Tibial artery (tissue), 4 donors: ENCODE measurements around the gene TEDC2.
A peak's percentile ranks its signal among the peaks of the same experiment; 100 is the strongest.

Source experiments
- DNase-seq, 2 donors: peaks; one replicate each; pipeline ENCODE4 v3.0.0-alpha.2; 2019
- H3K27ac ChIP-seq, 2 donors: fragments of 200-600 bp; sonication (generic) in 1 of 2; 1 replicate in 1 of 2; 2 replicates in 1 of 2; pipeline ENCODE4 v1.5.1; 2018 to 2019; ENCODE audit warnings: mild to moderate bottlenecking in 1 of 2
- H3K27me3 ChIP-seq, 2 donors: fragments of 200-600 bp; sonication (generic) in 1 of 2; one replicate each; pipeline versions ENCODE4 v1.5.1 to v1.6.0; 2016 to 2019
- H3K36me3 ChIP-seq, 3 donors: fragments of 200-600 bp; sonication (generic) in 2 of 3; one replicate each; pipeline ENCODE4 v1.5.1; 2016 to 2019; ENCODE audit warnings: mild to moderate bottlenecking in 2 of 3
- H3K4me1 ChIP-seq, 4 donors: fragments of 200-600 bp; sonication (generic) in 2 of 4; 1 replicate in 3 of 4; 2 replicates in 1 of 4; pipeline ENCODE4 v1.5.1; 2016 to 2019
- H3K4me3 ChIP-seq, 2 donors: fragments of 200-600 bp; sonication (generic) in 1 of 2; 1 replicate in 1 of 2; 2 replicates in 1 of 2; pipeline ENCODE4 v1.5.1; 2018 to 2019; ENCODE audit warnings: mild to moderate bottlenecking in 2 of 2
- H3K9me3 ChIP-seq, 3 donors: fragments of 200-600 bp; sonication (generic) in 1 of 3; one replicate each; pipeline ENCODE4 v1.5.1; 2016 to 2019
- intact Hi-C: fragments of 100-400 bp; cut with DNase I; formaldehyde crosslinking; loops from one replicate; pipeline ENCODE4 v1.15.0; 2023; ENCODE audit warnings: low total_unique reads
- TF ChIP-seq, protein P1 (sequence below), 2 experiments: fragments of 200-600 bp in 1 of 2; fragments of 450-650 bp in 1 of 2; IDR thresholded peaks; one replicate each; pipeline ENCODE4 v1.5.1; 2017 to 2019; ENCODE audit warnings: antibody characterized with exemption in 2 of 2, mild to moderate bottlenecking in 1 of 2, moderate library complexity in 1 of 2

TEDC2 gene

GRCh38 chr16:2425008-2425518 is 34.8 kb upstream of the TEDC2 start:
- Histone ChIP-seq H3K4me1 (peaks cover 0 to 10% (median 8%) of the 10 kb centered on the region in 4 donors), H3K27me3 (peaks cover 0 to 4% of the 10 kb centered on the region in 2 donors), H3K4me3 (no peak overlapping the region), H3K9me3 (no peaks in the 10 kb centered on the region), H3K27ac (no peak overlapping the region), H3K36me3 (no peaks in the 10 kb centered on the region)
- no peak for DNase-seq
- intact Hi-C loops: loop anchor here (5.0 kb wide), 1 partner anchor 77 kb away; no protein-coding TSS in a partner anchor
- TF ChIP-seq, protein P1, sequence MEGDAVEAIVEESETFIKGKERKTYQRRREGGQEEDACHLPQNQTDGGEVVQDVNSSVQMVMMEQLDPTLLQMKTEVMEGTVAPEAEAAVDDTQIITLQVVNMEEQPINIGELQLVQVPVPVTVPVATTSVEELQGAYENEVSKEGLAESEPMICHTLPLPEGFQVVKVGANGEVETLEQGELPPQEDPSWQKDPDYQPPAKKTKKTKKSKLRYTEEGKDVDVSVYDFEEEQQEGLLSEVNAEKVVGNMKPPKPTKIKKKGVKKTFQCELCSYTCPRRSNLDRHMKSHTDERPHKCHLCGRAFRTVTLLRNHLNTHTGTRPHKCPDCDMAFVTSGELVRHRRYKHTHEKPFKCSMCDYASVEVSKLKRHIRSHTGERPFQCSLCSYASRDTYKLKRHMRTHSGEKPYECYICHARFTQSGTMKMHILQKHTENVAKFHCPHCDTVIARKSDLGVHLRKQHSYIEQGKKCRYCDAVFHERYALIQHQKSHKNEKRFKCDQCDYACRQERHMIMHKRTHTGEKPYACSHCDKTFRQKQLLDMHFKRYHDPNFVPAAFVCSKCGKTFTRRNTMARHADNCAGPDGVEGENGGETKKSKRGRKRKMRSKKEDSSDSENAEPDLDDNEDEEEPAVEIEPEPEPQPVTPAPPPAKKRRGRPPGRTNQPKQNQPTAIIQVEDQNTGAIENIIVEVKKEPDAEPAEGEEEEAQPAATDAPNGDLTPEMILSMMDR (IDR thresholded peaks at IDR 0.05): no peak

GRCh38 chr16:2425825-2426430 is 34.0 kb upstream of the TEDC2 start:
- no peak for DNase-seq
- H3K4me1 ChIP-seq: peaks cover 0 to 16% (median 13%) of the 10 kb centered on the region in 4 donors
- H3K9me3 ChIP-seq: no peaks in the 10 kb centered on the region
- intact Hi-C loops: loop anchor here (5.0 kb wide), 1 partner anchor 76 kb away; no protein-coding TSS in a partner anchor
- TF ChIP-seq, protein P1 (IDR thresholded peaks at IDR 0.05): no peak
- no peak overlapping the region for H3K4me3 ChIP-seq
- H3K27ac ChIP-seq: no peak overlapping the region
- H3K36me3 ChIP-seq: no peaks in the 10 kb centered on the region
- H3K27me3 ChIP-seq: peaks cover 0 to under 1% of the 10 kb centered on the region in 2 donors

DNA sequence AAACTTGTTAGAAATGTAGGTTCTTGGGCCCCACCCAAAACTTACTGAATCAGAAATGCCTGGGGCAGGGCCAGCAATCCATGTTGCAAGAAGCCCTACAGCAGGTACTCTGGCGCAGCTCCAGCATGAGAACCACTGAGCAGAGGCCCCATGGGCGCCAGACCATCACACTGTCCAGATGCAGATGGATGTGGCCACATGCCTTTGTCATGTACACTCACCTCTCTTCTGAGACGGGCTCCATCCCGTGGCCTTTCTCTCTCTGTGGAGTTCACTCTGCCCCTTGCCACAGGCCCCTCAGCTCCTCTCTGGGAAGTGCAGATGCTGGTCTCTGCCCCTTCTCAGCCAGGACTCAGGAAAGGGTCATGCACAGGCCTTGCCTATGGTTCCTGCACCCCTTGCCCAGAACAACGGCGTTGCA is 33.0 kb upstream of the TEDC2 start:
- Histone ChIP-seq H3K9me3 (no peaks in the 10 kb centered on the region), H3K4me1 (peaks cover 0 to 16% (median 13%) of the 10 kb centered on the region in 4 donors), H3K27ac (no peak overlapping the region), H3K27me3 (no peaks in the 10 kb centered on the region), H3K4me3 (no peak overlapping the region), H3K36me3 (peaks cover 0 to 2% (median 0%) of the 10 kb centered on the region in 3 donors)
- DNase-seq: no peak
- intact Hi-C loops: loop anchor here (5.0 kb wide), 1 partner anchor 75 kb away; no protein-coding TSS in a partner anchor
- TF ChIP-seq, protein P1 (IDR thresholded peaks at IDR 0.05): no peak

DNA sequence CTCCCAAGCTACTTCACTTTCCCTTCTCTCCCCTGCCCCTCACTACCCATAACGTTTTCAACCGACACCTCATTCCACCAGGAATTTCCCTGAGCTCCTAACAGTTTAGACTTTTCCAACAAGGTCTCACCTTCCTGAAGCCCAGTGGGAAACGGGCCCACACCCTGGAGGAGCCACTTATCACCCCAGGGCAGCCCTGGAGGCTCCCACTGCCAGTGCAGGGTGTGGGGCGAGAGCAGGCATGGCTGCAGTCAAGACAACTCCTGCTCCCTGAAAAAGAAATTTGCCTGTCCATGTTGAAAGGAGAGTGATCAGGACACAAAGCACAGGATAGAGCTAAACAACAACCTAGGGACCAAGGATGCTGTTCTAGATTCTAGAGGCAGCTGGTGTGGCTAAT is 32.4 kb upstream of the TEDC2 start:
- no peak overlapping the region for H3K27ac ChIP-seq
- H3K27me3 ChIP-seq: no peaks in the 10 kb centered on the region
- intact Hi-C loops: loop anchor here (5.0 kb wide), 1 partner anchor 75 kb away; no protein-coding TSS in a partner anchor
- H3K4me3 ChIP-seq: no peak overlapping the region
- peaks cover 0 to 8% (median 0%) of the 10 kb centered on the region in 3 donors for H3K36me3 ChIP-seq
- H3K9me3 ChIP-seq: no peaks in the 10 kb centered on the region
- TF ChIP-seq, protein P1 (IDR thresholded peaks at IDR 0.05): no peak
- peaks cover 0 to 16% (median 13%) of the 10 kb centered on the region in 4 donors for H3K4me1 ChIP-seq
- no peak for DNase-seq

- TF ChIP-seq, protein P1 (IDR thresholded peaks at IDR 0.05): no peak
- Histone ChIP-seq H3K4me3 (peak overlapping the region; percentile 63 to 96), H3K27ac (peak overlapping the region; percentile 73 to 75), H3K4me1 (peaks cover 0 to 16% (median 13%) of the 10 kb centered on the region in 4 donors), H3K27me3 (no peaks in the 10 kb centered on the region), H3K9me3 (no peaks in the 10 kb centered on the region), H3K36me3 (peaks cover 0 to 15% (median 0%) of the 10 kb centered on the region in 3 donors)
- intact Hi-C loops: loop anchor here (2.0 to 5.0 kb wide), 2 partner anchors 74 to 87 kb away; partner anchors contain the start of gene ABCA3
- peak; percentile 27 to 73 for DNase-seq
Measured at GRCh38 chr16:2428051-2428783, 31.7 kb upstream of the TEDC2 start.
